Stimulated activated CD4-positive, alpha-beta T cell treated with anti-CD3 and anti-CD28 coated beads, TNF-alpha, amount 100 ng/mL, for 48 hours (primary cell): ENCODE measurements around the gene GAL3ST2.
A peak's percentile ranks its signal among the peaks of the same experiment; 100 is the strongest.
"Not testable (repeated sequence)": the region's sequence is repeated elsewhere in the genome, so short reads cannot be mapped to it uniquely, and the experiment has no call there.

Source experiments
- DNase-seq, 3 donors: peaks; one replicate each; pipeline ENCODE4 v3.0.0-alpha.2; 2020; ENCODE audit warnings: low read depth in 3 of 3

The GAL3ST2 gene

DNA sequence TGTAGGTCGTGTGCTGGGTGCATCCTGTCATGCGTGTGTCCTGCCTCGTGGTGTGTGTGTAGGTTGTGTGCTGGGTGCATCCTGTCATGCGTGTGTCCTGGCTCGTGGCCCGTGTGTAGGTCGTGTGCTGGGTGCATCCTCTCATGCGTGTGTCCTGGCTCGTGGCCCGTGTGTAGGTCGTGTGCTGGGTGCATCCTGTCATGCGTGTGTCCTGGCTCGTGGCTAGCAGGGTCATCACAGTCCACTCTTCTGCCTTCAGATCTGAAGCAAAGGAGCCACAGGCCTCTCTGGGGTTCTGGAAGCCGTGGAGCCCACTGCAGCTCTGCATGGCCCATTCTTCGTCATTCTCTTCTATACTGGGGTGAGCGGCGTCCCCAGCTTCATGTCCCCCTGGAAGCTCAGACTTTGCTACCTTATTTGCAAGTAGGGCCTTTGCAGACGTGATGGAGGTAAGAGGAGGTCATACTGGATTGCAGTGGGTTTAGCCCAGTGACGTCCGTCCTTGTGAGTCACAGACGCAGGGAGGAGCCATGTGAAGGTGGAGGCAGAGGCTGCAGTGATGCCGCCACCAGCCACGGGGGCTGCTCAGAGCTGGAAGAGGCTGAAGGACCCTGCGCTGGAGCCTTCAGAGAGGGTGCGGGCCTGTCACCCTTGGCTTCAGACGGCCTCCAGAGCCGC lies 43.5 kb downstream of the GAL3ST2 start:
- not testable (repeated sequence) for DNase-seq

DNA sequence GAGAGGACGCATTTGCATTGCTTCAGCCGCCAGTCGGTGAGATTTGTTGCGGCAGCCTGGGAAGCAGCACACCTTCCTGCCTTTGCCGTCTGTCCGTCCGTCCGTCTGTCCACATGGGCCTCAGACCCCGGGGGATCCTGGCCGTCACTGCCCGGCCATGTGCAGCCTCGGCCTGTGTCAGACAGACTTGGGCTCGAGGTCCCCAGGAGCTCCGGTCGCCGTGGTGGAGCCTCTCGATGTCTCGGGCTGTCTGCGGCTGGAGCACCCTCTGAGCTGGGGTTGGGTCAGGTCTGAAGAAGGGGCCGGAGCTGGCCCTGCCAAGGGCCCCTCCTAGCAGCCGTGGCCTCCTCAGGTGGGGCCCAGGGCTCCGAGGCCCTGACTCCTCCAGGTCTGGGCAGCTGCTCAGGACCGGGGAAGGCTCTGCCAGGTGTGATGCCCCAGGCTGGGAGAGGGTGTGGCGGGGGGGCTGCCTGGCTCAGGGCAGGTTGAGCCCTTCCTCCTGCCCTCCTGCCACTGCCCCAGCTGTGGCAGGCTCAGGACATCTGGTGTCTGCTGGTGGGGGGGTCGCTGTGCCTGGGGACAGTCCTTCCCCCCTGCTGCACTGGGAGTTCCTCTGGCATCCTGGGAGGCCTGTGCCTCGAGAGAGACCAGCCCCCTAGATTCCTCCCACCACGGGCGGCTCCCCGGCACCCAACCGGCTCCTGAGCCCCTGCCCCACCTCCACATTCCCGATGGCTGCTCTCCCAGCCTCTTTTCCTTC lies 44.2 kb downstream of the GAL3ST2 start:
- no peak for DNase-seq

DNA sequence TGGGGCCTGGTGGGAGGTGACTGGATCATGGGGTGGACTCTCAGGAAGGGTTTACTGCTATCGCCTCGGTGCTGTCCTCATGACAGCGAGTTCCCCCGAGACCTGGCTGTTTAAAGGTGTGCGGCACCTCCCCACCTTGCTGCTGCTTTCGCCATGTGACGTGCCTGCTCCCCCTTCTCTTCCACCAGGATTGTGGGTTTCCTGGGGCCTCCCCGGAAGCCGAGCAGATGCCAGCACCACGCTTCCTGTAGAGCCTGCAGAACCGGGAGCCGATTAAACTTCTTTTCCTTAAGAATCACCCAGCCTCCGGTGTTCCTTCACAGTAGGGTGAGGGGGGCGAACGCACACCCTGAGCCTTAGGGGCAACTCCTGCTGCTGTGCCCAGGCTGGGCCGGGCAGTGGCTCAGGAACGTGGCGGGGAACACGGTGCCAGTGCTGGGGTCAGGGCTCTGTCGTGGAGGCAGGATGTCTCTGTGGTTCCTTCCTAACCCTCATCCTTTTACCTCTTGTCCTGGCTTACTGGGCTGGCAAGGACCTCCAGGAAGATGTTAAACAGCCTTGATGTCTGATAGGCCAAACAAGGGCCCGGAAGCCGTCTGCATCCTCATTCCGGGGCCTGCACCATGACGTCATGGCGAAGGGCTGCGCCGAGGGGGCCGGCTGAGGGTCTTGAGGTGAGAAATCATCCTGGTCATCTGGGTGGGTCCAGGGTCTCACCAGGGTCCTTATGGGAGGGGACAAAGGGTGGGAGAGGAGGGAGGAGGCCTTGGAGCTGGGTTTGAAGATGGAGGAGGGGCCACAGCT lies 45.0 kb downstream of the GAL3ST2 start:
- no peak for DNase-seq

DNA sequence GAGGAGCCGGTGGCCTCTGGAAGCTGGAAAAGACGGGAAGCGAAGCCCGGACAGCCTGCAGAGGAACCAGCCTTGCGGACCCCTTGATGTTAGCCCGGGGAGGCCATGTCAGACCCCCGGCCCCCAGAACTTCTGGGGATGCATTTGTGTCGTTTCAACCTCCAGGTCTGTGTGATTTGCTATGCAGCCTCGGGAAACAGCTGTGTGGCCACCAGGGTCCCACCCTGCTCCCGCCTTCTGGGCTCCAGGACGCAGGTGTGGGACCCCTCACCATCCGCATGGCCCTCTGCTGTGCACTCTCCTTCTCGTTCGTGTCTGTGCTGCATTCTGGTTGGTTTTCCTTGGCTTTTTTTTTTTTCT lies 45.6 kb downstream of the GAL3ST2 start:
- no peak for DNase-seq

DNA sequence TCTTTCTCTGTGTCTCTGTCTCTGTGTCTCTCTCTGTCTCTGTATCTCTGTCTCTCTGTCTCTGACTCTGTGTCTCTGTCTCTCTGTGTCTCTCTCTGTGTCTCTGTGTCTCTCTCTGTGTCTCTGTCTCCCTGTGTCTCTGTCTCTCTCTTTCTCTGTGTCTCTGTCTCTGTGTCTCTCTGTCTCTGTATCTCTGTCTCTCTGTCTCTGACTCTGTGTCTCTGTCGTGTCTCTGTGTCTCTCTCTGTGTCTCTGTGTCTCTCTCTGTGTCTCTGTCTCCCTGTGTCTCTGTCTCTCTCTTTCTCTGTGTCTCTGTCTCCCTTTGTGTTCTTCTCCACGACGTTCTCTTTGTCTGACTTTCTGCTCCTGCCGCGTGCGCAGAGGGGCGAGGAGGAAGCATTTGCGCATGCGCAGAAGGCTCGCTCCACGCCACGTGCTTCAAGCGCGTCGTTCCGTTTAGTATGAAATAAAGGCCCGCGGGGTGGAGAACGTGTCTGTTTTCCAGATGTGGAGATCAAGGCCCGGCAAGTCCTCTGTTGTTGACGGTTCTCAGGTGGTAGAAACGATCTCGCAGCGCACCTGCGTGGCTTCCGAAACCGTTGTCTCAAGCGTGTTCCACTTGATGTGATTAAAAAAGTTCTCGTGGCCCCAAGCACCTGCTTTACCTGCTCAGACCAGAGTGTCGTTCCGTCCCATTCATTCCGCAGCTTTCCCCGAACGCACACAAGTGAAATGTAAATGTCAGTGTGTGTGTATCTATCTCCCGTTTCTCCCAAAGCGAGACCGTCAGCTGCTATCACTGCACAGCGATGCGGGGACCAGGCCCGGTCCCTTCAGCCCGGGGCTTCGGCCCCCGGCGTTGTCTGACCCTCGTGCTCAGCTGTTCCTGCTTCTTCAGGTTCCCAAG lies 47.2 kb downstream of the GAL3ST2 start:
- not testable (repeated sequence) for DNase-seq

DNA sequence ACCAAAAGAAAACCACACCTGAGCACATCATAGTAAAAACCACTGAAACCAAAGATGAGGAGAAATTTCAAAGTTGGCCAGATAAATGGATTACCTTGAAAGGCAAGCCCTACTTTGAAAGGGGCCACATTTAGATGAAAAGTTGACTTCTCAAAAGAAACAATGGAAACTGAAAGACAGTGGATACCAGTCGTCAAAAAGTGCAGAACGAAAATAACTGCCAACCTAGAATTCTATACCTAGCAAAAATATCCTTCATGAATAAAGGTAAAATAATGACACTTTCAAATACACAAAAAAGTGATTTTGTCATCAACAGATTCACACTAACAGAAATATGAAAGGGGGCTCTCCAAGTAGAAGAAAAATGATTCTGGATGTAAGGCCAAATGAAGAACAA lies 50.8 kb downstream of the GAL3ST2 start:
- no peak for DNase-seq

DNA sequence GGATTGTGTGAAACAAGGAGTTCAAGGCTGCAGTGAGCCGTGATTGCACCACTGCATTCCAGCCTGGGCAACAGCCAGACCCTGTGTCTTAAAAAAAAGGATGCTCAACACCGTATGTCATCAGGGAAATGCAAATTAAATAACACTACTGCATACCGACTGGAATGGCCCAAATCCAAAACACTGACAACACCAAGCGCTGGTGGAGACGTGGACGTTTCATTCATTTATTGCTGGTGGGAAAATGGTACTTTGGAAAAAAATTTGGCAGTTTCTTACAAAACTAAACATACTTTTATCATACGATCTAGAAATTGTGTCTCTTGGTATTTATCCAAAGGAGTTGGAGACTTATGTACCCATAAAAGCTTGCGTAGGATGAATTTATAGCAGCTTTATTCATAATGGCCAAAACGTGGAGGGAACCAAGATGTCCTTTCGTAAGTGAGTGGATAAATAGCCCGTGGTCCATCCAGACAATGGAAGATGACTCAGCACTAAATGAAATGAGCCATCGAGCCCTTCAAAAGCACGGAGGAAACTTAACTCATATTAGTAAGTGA lies 56.6 kb downstream of the GAL3ST2 start:
- DNase-seq, result no peak

DNA sequence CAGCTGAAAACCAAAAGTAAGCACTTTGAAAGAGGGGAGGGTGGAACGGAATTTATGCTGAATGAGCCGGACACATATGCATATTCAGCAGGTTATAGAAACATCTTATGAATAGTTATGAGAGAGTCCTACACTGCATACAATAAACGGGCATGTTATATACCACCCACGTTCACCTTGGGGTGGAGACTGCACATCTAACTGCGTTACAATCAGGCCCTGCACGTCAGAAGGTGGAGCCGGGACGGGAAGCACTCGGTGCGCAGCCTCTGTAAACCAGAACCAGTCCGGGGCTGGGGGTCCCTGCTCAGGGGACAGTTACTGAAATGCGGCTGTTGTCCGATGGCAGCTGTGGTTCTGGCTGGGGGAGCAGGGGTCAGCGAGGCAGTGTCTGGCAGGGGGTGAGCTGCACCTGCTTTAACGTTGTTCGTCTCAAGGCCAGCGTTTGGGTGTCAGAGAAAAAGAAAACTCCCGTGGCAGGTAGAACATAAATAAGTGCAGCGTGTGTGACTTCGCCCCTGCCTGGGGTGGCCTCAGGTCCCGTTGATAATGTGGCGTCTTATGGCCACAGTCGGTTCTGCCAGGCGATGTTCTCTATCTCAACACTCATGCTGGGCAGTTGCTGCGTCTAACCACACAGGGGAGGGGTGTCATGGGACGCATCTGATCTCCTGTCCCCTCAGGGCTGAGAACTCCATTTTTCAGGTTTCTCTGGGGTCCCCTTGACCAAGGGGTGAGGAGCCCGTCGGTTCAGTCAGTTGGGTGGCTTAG lies 57.3 kb downstream of the GAL3ST2 start:
- DNase-seq, result not testable (repeated sequence)

DNA sequence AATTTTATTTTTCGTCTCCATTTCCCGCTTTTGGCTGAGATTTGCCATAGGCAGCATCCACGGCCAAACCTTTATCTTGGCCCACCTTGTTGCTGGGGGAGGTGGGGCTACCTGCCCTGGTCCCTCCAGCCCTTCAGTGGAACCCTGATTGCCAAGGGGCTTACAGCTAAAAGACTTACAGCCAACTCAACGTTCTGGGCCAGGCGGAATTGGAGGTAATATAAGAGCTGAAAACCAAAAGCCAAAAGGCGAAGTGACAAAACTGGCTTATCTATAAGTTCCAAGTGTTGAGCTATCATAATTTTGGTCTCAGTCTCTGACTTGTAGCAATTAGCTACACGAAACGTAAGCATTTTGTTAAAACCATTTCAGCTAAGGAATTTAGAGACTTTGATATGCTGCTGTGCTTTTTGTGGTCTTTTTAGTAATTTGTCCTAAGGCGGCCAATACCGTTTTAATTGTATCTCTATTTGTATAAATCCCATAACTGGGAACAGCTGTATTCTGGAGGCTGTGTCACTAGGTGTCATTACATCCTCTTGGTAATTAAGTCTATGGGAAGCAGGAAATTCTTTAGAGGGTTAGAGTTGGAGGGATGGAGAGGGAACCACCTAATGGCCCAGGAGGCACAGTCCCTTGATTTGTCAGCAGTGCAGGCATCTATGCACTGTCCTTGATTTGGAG lies 58.0 kb downstream of the GAL3ST2 start:
- DNase-seq, result no peak

DNA sequence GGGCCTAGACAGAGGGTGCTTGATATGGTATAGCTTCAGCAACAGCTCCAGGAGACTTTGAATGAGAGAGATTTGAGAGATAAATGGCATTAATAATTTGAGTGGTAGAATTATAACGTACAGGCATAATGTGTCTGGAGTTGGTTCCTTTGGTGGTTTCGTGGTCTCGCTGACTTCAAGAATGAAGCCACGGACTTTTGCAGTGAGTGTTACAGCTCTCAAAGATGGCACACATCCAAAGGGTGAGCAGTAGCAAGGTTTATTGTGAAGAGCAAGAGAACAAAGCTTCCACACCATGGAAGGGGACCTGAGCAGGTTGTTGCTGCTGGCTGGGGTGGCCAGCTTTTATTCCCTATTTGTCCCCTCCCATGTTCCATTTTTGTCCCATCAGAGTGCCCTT lies 59.0 kb downstream of the GAL3ST2 start:
- DNase-seq, result no peak

DNA sequence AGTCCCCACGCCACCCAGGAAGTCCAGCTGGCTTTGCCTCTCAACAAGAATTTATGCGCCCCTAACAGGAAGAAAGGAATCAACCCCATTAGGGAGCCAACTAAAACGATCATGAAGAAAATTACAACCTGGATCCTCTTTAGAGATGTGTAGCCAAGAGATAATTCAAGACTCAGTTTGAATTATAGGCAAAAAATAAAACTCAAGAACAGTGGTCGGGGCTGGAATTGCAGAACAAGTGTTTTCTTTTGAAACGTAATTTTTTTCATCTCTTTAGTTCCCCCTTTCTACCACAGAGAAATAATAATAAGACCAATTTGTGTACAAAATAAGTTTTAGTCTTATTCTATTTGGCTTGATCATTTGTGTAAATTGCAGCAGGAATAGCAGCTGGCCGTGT lies 59.7 kb downstream of the GAL3ST2 start:
- no peak for DNase-seq

DNA sequence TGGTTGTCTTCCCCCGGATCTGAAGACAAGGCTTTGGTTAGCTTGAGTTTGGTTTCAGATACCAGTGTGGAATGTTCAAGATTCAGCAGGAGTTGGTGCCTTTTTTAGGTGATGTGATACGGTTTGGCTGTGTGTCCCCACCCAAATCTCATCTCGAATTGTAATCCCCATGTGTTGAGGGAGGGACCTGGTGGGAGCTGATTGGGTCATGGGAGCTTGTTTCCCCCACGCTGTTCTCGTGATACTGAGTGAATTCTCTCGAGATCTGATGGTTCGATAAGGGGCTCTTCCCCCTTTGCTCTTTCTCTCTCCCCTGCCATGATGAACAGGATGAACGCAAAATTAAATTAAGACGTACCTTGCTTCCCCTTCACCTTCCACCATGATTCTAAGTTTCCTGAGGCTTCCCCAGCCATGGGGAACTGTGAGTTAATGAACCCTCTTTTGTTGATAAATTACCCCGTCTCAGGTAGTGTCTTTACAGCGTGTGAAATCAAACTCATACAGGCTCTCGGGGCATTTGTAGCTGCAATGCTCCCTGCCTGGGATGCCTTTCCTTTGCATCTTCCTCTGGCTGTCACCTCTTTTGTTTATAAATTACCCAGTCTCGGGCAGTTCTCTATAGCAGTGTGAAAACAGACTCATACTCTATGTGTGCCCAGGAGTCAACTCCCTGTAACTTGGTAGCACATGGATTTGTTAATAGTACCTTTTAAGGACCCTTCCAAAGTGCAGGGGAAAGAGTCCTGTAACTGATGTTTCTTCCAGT lies 60.8 kb downstream of the GAL3ST2 start:
- DNase-seq, result no peak

DNA sequence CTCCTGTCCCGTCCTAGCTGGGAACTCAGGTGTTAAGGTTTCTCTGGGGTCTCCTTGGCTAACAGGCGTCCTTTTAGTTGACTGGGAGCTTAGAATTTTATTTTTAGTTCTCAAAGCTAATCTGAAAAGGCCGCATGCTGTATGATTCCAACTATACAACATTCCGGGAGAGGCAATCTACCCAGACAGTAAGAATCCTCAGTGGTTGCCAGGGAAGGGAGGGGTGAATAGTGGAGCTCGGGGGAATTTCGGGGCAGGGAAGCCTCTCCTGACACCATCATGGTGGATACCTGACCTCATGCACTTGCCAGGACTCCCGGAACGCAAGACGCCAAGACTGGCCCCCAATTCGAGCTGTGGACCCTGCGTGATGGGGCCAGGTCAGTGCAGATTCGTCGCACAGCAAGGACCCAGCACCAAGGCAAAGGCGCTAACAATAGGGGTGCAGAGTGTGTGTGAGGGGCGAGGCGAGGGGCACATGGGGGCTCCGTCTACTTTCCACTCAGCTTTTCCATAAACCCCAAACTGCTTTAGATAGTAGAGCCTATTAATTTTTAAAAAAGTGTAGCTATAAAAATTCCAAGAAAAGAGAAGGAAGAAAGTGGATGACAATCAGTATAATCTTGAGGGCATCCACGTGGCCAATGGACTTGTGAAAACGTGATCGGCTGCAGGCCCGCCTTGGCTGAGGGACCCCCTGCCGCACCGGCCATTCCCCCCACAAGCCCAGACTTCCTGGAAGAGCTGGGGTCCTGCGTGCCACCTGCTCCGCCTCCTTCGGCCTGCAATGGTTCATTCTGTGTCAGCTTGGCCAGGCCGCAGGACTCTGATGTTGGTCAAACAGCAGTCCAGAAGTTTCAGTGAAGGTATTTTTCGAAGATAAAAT lies 64.8 kb downstream of the GAL3ST2 start:
- DNase-seq, result no peak

DNA sequence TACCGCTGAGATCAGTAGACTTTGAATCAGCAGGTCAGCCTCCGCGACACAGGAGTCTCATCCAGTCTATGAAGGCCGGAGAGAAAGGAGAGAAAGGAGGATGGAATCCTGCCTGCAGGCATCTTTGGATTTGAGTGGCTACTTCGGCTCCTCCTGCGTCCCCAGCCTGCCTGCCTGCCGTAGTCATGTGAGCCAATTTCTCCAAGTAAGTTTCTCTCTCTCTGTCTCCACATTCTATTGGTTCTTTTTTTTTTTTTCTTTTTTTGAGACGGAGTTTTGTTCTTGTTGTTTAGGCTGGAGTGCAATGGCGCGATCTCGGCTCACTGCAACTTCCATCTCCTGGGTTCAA lies 65.4 kb downstream of the GAL3ST2 start:
- DNase-seq, result no peak

DNA sequence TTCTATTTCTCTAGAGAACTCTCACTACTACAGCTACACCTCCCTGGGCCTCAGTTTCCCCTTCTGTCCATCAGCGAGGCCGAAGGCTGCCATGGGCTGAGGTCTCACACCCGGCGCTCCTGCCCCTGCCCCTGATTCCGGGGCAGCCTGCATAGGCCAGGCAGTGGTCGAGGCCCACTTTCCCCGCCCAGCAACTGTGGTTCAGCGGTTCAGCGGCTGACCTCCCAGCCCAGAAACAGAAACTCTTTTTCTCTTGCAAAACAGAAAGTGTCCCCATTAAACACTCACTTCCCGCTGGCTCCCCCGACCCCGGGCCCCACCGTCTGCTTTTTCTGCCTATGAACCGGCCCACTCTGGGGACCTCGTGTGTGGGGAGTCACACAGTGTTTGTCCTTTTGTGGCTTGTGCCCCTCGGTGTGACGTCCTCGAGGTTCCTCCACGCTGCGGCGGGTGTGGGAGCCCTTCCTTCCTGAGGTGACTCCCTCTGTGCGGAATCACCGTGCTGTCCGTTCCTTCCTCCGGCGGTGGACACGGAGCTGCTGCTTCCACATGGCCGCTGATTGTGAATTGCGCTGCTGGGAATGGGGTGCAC lies 66.1 kb downstream of the GAL3ST2 start:
- DNase-seq, result peak in 1 of 3 donors; percentile 21

DNA sequence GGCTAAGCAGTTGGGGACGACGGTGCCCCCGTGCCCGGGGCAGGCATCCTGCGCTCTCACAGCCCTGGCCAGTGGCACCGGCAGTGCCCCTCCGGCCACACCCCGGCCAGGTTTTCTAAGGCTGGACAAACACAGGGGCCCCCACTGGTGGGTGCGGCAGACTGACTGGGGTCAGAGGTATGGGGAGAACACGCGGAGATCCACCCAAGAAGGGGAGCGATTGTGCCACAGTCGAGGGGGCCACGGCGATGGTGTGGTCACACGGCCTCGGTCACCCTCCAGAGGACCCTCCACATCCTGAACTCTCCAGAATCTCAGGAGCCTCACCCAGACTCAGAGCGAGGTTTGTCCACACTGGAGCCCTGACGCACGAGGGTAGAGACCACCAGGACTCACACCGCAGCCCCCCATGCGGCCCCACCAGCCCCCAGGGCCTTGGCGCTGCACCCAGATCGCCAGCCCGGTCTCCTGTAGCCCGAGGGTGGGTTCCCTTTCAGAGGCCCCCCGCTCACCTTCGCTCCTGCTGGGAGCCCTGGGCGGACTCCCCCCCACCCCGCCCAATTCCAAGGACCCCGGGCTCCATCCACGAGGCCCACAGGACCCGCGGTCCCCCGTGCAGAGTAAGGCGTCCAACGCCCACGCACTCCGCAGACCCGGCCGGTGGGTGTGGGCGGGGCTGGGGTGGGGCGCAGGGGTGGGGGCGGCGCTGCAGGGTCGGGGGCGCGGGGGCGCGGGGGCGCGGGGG lies 66.9 kb downstream of the GAL3ST2 start:
- no peak for DNase-seq

DNA sequence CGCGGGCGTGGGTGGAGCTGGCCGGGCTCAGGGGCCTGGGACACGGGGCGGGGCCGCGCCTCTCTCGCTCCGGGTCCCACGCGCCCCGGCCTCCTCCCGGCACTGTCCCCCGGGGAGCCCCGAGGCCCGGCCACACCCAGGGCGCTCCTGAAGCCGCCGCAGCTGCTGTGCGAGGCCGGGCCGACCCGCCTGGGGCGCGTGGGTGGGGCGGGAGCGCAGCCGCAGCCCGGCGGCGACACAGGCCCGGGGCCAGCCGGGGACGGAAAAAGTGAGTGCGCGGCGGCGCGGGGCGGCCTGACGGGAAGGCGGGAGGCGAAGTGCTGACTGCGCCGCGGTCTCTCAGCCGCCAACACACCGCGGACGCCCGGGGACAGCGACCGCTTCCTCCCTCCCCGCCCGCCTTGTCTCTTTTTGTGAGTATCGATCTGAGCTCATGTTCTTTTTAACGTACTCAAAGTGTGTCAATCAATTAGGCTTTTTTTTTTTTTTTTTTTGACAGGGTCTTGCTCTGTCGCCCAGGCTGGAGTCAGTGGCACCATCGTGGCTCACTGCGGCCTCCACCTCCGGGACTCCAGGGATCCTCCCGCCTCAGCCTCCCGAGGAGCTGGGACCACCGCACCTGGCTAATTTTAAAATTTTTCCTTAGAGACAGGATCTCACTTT lies 67.6 kb downstream of the GAL3ST2 start:
- peak; percentile 78 to 84 (median 80) for DNase-seq
